SU-DHL-6 (cell line): ENCODE measurements around the gene TFF2.

Source experiments
- H2AFZ ChIP-seq: fragments of 200-600 bp; sonication (generic); 2 replicates; pipeline ENCODE4 v1.6.1; 2014; ENCODE audit warnings: low read depth, mild to moderate bottlenecking, moderate library complexity, mixed read lengths, antibody characterized with exemption, low read length; ENCODE audit not compliant: severe bottlenecking
- H3F3A ChIP-seq: fragments of 200-600 bp; shearing (Covaris generic); 2 replicates; pipeline ENCODE4 v1.6.0; 2016; ENCODE audit warnings: antibody characterized with exemption, mild to moderate bottlenecking; ENCODE audit not compliant: insufficient read depth
- H3K27ac ChIP-seq: fragments of 200-600 bp; sonication (generic); 2 replicates; pipeline ENCODE4 v1.5.1; 2016; ENCODE audit warnings: low read depth, mild to moderate bottlenecking, low read length, moderate library complexity, mixed read lengths
- H3K27me3 ChIP-seq: fragments of 200-600 bp; sonication (generic), shearing (Covaris generic); 2 replicates; pipeline ENCODE4 v1.6.0; 2014; ENCODE audit warnings: mild to moderate bottlenecking, low read length
- H3K36me3 ChIP-seq: fragments of 200-600 bp; sonication (generic); 2 replicates; pipeline ENCODE4 v1.6.1; 2014; ENCODE audit warnings: mild to moderate bottlenecking, low read length, mixed read lengths
- H3K4me2 ChIP-seq: fragments of 300-600, 200-600 bp; shearing (Covaris generic), sonication (generic); 2 replicates; pipeline ENCODE4 v1.6.0; 2014; ENCODE audit warnings: low read length, low read depth, mild to moderate bottlenecking; ENCODE audit not compliant: poor library complexity, severe bottlenecking
- H3K4me3 ChIP-seq: fragments of 200-600 bp; sonication (generic); 2 replicates; pipeline ENCODE4 v1.5.1; 2014; ENCODE audit warnings: antibody characterized with exemption, low read length, mild to moderate bottlenecking, mixed read lengths; ENCODE audit not compliant: insufficient read depth, poor library complexity, severe bottlenecking
- H3K79me2 ChIP-seq: fragments of 200-600 bp; sonication (generic); 2 replicates; pipeline ENCODE4 v1.6.1; 2014; ENCODE audit warnings: mild to moderate bottlenecking, low read length, moderate library complexity; ENCODE audit not compliant: insufficient read depth
- H3K9ac ChIP-seq: fragments of 200-600 bp; sonication (generic); 2 replicates; pipeline ENCODE4 v1.7.0; 2014; ENCODE audit warnings: mild to moderate bottlenecking, low read length
- H3K9me2 ChIP-seq: fragments of 200-600 bp; sonication (generic); replicated peaks from 2 replicates; pipeline ENCODE4 v1.6.1; 2014; ENCODE audit warnings: low read length; ENCODE audit not compliant: insufficient read depth
- H3K9me3 ChIP-seq: fragments of 200-600 bp; sonication (generic); 2 replicates; pipeline ENCODE4 v1.6.1; 2014; ENCODE audit warnings: low read length, mixed read lengths; ENCODE audit not compliant: insufficient read depth
- H4K20me1 ChIP-seq: fragments of 200-600 bp; sonication (generic); 2 replicates; pipeline ENCODE4 v1.6.1; 2014; ENCODE audit warnings: low read depth, mild to moderate bottlenecking, antibody characterized with exemption, low read length, moderate library complexity, mixed read lengths
- EZH2phosphoT487 ChIP-seq: fragments of 200-600 bp; sonication (generic), shearing (Covaris generic); conservative IDR thresholded peaks from 2 replicates; pipeline ENCODE4 v1.6.1; 2018; ENCODE audit warnings: mild to moderate bottlenecking, antibody characterized with exemption, low read length, moderate library complexity, mixed read lengths
- TF ChIP-seq, protein P1 (sequence below): fragments of 200-600 bp; sonication (generic); IDR thresholded peaks from one replicate; pipeline ENCODE4 v1.5.1; 2017; ENCODE audit warnings: antibody characterized with exemption, mild to moderate bottlenecking, low read length, moderate library complexity; ENCODE audit not compliant: insufficient read depth, poor library complexity, severe bottlenecking

Gene TFF2

GRCh38 chr21:42319851-42320572 is 30.8 kb downstream of the TFF2 start:
- H3K9ac ChIP-seq: no peak overlapping the region
- H3K27ac ChIP-seq: no peak overlapping the region
- H3K27me3 ChIP-seq: no peaks in the 10 kb centered on the region
- peak overlapping the region; percentile 14 for H2AFZ ChIP-seq
- H3K4me3 ChIP-seq: no peak overlapping the region
- no peaks in the 10 kb centered on the region for H3F3A ChIP-seq
- no peaks in the 10 kb centered on the region for H3K9me2 ChIP-seq
- H3K36me3 ChIP-seq: no peaks in the 10 kb centered on the region
- no peaks in the 10 kb centered on the region for H3K79me2 ChIP-seq
- no peaks in the 10 kb centered on the region for H4K20me1 ChIP-seq
- no peaks in the 10 kb centered on the region for H3K9me3 ChIP-seq
- TF ChIP-seq EZH2phosphoT487: no peak
- TF ChIP-seq, protein P1, sequence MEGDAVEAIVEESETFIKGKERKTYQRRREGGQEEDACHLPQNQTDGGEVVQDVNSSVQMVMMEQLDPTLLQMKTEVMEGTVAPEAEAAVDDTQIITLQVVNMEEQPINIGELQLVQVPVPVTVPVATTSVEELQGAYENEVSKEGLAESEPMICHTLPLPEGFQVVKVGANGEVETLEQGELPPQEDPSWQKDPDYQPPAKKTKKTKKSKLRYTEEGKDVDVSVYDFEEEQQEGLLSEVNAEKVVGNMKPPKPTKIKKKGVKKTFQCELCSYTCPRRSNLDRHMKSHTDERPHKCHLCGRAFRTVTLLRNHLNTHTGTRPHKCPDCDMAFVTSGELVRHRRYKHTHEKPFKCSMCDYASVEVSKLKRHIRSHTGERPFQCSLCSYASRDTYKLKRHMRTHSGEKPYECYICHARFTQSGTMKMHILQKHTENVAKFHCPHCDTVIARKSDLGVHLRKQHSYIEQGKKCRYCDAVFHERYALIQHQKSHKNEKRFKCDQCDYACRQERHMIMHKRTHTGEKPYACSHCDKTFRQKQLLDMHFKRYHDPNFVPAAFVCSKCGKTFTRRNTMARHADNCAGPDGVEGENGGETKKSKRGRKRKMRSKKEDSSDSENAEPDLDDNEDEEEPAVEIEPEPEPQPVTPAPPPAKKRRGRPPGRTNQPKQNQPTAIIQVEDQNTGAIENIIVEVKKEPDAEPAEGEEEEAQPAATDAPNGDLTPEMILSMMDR: no peak
- H3K4me2 ChIP-seq: no peak overlapping the region

DNA sequence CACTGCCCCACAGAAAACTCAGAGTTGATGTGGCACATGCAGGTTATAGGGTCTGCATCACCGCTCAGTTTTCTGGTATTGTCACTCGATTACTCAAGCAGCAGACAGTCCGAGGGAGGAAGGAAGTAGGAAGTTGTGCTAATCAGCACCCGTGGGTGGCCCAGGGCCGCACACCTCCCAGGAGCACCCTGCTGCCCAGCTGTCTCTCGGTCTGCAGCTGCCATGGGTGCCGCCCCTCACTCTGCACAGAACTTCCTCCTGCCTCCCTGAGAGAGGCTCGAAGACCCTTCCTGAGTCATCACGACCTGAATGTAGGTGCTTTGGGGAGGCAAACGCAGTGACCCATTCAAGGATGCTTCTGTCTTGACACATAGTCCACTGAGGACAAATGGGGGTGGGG is 31.4 kb downstream of the TFF2 start:
- Histone ChIP-seq H3K9me3 (no peaks in the 10 kb centered on the region), H3K9ac (no peak overlapping the region), H3K9me2 (no peaks in the 10 kb centered on the region), H3K27ac (no peak overlapping the region), H3K79me2 (no peaks in the 10 kb centered on the region), H3K36me3 (no peaks in the 10 kb centered on the region), H3K4me2 (no peak overlapping the region), H3K4me3 (no peak overlapping the region), H2AFZ (peak overlapping the region; percentile 14), H3K27me3 (no peaks in the 10 kb centered on the region), H3F3A (no peaks in the 10 kb centered on the region), H4K20me1 (no peaks in the 10 kb centered on the region)
- no peak for TF ChIP-seq EZH2phosphoT487
- TF ChIP-seq, protein P1: no peak

GRCh38 chr21:42317826-42318746 is 32.7 kb downstream of the TFF2 start:
- no peaks in the 10 kb centered on the region for H3K27me3 ChIP-seq
- no peak overlapping the region for H2AFZ ChIP-seq
- no peaks in the 10 kb centered on the region for H3K9me2 ChIP-seq
- H3K9me3 ChIP-seq: no peaks in the 10 kb centered on the region
- no peak overlapping the region for H3K4me2 ChIP-seq
- no peaks in the 10 kb centered on the region for H3F3A ChIP-seq
- TF ChIP-seq EZH2phosphoT487: no peak
- TF ChIP-seq, protein P1: no peak
- no peak overlapping the region for H3K9ac ChIP-seq
- no peaks in the 10 kb centered on the region for H3K36me3 ChIP-seq
- H3K79me2 ChIP-seq: no peaks in the 10 kb centered on the region
- H3K27ac ChIP-seq: no peak overlapping the region
- no peaks in the 10 kb centered on the region for H4K20me1 ChIP-seq
- H3K4me3 ChIP-seq: no peak overlapping the region
